HG03469 (cell line): ENCODE data around the gene CNNM1.
A peak's percentile ranks its signal among the peaks of the same experiment; 100 is the strongest.

Experiments used
- ATAC-seq: cut with Tn5 transposase; IDR thresholded peaks from one replicate; pipeline ENCODE4 v1.9.1; 2021; ENCODE audit warnings: mild to moderate bottlenecking, moderate library complexity, moderate number of reproducible peaks; ENCODE audit not compliant: unreplicated experiment

Gene CNNM1

GRCh38 chr10:99329304-99329553 is at the start of gene CNNM1:
CNNM1 (plus strand) TSS chr10:99329356; CDS start chr10:99329388, 32 bp downstream.
- no peak for ATAC-seq

GRCh38 chr10:99279626-99280111 is 49.5 kb upstream of the CNNM1 start:
- no peak for ATAC-seq

DNA sequence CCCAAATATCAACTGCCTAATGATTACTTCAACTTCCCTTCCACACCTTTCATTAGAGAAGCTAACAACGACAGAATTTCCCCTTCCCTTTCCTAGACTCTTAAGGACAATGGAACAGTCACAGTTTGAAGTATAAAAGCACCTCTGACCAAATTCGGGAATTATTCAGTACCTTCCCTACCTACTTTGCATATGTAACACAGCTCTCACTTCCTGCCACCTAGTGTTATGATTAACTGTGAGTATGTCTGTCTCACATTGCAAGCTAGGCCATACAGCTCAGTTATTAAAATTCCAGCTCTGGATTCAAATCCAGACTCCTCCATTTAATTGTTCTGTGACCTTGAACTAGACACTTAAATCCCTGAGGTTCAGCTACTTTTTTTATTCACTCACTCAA is 48.7 kb upstream of the CNNM1 start:
- peak; percentile 72 for ATAC-seq

DNA sequence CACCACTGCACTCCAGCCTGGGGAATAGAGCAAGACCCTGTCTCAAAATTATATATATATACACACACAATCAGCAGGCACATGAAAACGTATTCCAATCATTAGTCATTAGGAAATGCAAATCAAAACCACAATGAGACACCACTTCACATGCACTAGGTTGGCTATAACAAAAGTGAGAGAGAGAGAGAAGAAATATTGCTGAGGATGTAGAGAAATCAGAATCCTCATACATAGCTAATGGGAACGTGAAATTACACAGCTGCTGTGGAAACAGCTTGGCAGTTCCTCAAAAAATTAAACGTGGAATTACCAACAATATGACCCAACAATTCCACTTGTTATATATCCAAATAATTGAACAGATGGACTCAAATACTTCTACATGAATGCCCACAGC is 43.3 kb upstream of the CNNM1 start:
- ATAC-seq = no peak

DNA sequence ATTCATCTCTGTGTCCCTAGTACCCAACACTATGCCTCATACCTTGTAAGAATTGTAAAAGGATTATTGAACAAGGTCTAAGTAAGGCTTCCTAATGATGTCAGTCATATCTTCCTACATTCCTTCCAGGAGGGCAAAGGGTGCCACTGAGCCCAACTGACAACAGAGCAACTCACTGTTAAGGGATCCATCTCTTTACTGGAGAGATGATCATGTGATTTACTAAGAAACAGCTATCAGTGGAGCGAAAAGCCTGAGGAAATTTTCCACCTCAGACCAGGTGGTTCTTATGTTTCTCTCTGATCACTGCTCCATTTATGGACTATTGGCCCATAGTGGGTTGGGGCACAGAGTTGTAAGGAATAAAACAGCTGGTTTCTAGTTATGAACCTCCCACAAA is 38.9 kb upstream of the CNNM1 start:
- ATAC-seq = no peak

- ATAC-seq = no peak
Observed at GRCh38 chr10:99292159-99292558, 37.0 kb upstream of the CNNM1 start.

GRCh38 chr10:99296605-99297004 is 32.6 kb upstream of the CNNM1 start:
- no peak for ATAC-seq

DNA sequence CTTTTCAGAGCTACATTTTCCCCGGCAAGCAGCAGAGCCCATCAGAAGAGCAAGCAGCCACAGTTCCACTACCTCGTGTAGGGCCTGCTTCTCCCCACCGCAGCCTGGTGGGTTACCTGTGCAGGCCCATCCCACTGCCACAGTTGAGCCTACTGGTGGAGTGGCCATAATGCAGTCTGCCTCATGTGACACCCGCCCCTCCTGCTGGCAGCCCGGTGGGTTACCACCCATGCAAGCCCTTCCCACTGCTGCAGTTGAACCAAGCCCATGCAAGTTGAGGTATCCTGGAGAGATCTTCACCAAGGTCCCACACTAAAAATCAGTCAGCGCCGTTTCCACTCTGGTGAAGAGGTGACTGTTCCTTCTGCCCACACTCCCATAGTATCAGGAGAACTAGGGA is 32.1 kb upstream of the CNNM1 start:
- ATAC-seq = no peak

- no peak for ATAC-seq
Observed at GRCh38 chr10:99303899-99304861, 25.0 kb upstream of the CNNM1 start.

GRCh38 chr10:99304862-99305229 is 24.3 kb upstream of the CNNM1 start:
- ATAC-seq = no peak

DNA sequence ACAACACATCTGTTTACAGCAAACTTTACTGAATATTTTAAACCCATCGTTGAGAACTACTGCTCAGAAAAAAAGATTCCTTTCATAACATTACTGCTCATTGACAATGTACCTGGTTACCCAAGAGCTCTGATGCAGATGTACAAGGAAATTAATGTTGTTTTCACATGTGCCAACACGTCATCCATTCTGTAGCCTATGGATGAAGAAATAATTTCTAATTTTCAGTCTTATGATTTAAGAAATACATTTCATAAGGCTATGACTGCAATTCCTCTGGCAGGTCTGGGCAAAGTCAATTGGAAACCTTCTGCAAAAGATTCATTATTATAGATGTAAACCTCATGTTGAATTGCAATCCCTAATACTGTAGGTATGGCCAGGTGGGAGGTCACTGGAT is 16.7 kb upstream of the CNNM1 start:
- ATAC-seq = no peak

GRCh38 chr10:99315853-99316252 is 13.3 kb upstream of the CNNM1 start:
- no peak for ATAC-seq

DNA sequence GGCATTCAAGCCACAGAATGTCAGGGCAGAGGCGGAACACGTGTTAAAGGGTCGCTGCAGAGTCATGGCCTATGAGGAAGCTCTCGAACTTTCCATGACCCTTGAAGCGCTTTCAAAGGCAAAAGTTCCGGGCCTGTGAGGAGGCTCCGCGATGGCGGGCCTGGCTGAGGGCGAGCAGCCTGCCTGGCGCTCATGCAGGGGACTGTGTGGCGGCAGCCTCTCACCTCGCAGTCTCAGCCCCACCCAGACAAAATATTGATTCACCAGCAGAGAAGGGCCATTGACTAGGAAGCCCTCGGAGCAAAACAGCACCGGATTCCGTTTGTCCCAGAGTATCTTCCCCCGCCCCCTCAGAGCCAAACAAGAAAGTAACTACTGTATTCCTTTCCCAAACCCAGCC is 12.8 kb upstream of the CNNM1 start:
- no peak for ATAC-seq

DNA sequence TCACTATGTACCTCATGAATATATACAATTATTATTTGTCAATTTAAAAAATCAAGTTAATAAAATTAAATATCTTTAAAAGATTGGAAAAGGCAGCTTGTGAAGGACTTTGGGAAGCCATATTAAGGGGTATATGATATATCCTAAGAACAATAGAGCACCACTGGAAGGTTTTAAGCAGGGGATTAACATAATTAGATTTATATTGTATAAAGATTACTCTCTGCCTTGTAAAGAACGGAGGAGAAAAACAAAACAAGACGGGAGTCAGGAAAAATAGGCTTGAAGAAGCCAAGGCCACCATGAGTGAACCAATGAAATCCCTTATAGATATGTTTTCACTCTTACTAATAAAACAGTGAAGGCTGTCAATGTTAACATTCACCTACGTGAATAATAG is 11.1 kb upstream of the CNNM1 start:
- ATAC-seq = no peak

DNA sequence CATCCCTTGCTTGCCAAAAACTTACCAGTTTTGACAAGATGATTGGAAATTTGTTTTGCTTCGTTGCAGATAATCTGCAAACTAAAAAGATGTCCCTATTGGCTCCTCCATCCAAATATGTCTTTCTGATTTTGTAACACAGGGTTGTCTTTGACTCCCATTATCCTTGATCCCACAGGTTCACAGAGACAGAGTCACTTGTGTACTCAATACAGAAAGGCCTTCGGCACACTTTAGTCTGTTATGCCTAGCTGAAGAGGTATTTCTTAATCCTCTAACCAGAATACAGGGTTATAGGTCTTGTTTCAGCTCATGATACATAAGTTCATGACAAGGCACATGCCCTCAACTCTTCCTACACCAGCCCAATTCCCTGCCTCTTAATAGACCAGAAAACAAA is 10.7 kb upstream of the CNNM1 start:
- ATAC-seq = no peak

DNA sequence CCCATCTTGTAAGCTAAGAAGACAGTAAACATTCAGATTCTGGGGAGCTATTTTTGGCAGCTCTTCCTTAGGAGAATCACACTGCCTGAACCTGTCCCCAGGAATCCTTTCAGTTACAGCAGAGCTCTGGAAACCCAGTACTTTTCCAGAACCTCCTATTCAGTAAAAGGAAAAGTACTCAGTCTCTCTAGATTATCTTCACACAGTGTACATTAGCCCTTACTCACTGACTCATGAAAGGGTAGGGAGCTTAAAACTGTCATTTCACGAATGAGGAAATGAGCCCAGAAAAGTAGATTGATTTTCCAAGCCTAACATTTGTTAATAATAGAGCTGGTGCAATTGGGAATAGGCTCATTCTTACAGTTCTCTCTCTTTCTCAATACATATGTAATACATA is 3.9 kb upstream of the CNNM1 start:
- no peak for ATAC-seq

GRCh38 chr10:99326871-99327270 is 2.3 kb upstream of the CNNM1 start:
- no peak for ATAC-seq

DNA sequence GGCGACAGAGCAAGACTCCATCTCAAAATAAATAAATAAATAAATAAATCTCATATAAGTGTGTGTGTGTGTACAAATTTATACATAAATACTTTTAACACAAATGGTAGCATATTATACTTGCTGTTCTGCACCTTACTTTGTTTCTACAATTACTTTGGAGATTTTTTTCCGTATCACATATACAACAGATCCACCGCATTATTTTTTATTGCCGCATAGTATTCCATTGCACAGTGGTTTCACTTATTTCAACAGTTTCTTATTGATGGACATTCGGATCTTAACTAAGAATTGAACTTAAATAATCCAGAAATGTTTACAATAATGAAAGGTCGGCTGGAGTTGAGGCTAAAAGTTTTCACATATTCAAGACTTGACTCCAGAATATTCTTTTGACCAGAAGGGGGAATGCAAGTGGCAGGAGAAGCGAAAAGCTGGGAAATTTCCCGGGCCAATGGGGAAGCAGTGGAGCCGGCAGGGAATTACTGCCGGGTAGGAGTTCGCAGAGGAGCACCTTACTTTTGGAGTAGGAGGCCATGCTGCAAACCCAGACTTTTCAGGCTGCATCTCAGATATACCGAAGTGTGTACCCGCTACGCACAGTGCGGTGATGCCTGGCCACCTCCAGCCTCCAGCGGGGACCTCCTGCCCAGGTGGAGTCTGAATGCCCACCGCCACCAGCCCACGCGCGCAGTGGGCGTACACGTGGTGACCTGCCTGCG is 415 bp upstream of the CNNM1 start:
- no peak for ATAC-seq

GRCh38 chr10:99329554-99330346 is 594 bp downstream of the CNNM1 start:
- ATAC-seq = no peak

- ATAC-seq = no peak
Observed at GRCh38 chr10:99330347-99330924, 1.3 kb downstream of the CNNM1 start.

GRCh38 chr10:99331207-99331803 is 2.1 kb downstream of the CNNM1 start:
- ATAC-seq = no peak
